Hepatocyte (in vitro differentiated cells): ENCODE data around the gene GRIK4.

ENCODE experiments used
- EZH2 ChIP-seq: fragments of 200-600 bp; sonication (generic); IDR thresholded peaks from 2 replicates; pipeline ENCODE4 v1.6.1; 2016; ENCODE audit warnings: antibody characterized with exemption, mild to moderate bottlenecking, borderline replicate concordance
- TF ChIP-seq, protein P1 (sequence below): fragments of 200-600 bp; sonication (generic); IDR thresholded peaks from 2 replicates; pipeline ENCODE4 v1.5.1; 2016; ENCODE audit warnings: antibody characterized with exemption, mild to moderate bottlenecking; ENCODE audit not compliant: poor library complexity

DNA sequence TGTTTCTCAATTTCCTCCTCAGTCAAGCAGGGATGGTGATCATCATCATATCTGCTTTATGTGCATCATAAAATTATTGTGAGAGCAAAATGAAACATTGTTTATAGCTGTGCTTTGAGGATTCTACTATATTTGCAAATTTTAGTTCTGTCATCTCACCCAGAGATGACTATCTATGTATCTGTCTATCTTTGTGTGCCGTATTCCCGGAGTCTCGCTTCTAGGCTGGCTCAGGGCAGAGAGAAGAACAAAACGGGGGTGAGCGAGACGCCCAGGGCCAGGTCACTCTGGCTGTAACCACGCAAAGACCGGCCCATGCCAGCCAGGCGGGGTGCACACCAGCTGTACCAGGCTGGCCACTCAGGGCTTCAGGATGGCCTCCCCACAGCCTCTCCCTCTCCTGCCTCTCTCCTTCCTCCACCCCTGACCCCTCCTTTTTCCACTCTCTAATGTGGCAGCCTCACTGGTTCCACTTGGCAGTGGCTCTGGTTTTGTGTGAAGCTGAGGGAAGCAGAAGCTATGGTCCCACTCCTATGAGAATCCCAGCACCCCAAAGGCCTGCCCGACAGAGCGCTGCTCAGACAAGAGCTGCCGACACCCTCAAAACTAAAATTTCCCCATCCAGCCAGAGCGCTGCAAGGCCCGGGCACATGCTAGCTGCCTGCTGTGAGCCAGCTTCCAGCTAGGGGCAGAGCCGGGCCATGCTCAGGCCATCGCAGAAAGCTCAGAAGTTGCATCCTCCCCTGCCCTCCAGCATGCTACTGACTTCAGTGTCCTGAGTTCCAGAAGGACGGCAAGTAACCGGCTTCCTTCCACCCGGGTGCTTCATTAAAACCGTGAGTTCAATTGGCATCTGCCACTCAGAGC, 372.8 kb downstream of the GRIK4 start:
- TF ChIP-seq, protein P1, sequence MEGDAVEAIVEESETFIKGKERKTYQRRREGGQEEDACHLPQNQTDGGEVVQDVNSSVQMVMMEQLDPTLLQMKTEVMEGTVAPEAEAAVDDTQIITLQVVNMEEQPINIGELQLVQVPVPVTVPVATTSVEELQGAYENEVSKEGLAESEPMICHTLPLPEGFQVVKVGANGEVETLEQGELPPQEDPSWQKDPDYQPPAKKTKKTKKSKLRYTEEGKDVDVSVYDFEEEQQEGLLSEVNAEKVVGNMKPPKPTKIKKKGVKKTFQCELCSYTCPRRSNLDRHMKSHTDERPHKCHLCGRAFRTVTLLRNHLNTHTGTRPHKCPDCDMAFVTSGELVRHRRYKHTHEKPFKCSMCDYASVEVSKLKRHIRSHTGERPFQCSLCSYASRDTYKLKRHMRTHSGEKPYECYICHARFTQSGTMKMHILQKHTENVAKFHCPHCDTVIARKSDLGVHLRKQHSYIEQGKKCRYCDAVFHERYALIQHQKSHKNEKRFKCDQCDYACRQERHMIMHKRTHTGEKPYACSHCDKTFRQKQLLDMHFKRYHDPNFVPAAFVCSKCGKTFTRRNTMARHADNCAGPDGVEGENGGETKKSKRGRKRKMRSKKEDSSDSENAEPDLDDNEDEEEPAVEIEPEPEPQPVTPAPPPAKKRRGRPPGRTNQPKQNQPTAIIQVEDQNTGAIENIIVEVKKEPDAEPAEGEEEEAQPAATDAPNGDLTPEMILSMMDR, result no peak
- no peak for TF ChIP-seq EZH2
